ENCODE measurements around the gene RNF223.

RNF223 gene

GRCh38 chr1:1024149-1024770 is 49.8 kb downstream of the RNF223 start:
- no peak for DNase-seq

- no peak for DNase-seq
Measured at GRCh38 chr1:1023700-1024099, 50.4 kb downstream of the RNF223 start.

- no peak for DNase-seq
Measured at GRCh38 chr1:1022302-1023009, 51.6 kb downstream of the RNF223 start.

GRCh38 chr1:1021920-1022259 is 52.2 kb downstream of the RNF223 start:
- DNase-seq = no peak

- no peak for DNase-seq
Measured at GRCh38 chr1:1021010-1021919, 52.8 kb downstream of the RNF223 start.

All from activated CD8-positive, alpha-beta memory T cell treated with anti-CD3 and anti-CD28 coated beads, Interleukin-2, amount 50 U/mL, for 48 hours (primary cell).